Activated naive CD8-positive, alpha-beta T cell treated with anti-CD3 and anti-CD28 coated beads for 36 hours (primary cell): ENCODE data around the gene DLG2. TPM values are rescaled to one million over a fixed set of nuclear protein-coding genes. Genes with fewer than 3 reads are reported as not detected.
"Not testable (repeated sequence)": the region's sequence is repeated elsewhere in the genome, so short reads cannot be mapped to it uniquely, and the experiment has no call there.

ENCODE experiments used
- DNase-seq: peaks from one replicate; pipeline ENCODE4 v3.0.0; 2021
- H3K27ac Mint-ChIP-seq: one replicate; pipeline ENCODE4 v1.8.0; 2022; ENCODE audit warnings: mild to moderate bottlenecking, moderate library complexity, mixed read lengths
- H3K27me3 Mint-ChIP-seq: one replicate; pipeline ENCODE4 v1.8.0; 2022; ENCODE audit warnings: mild to moderate bottlenecking, mixed read lengths
- H3K36me3 Mint-ChIP-seq: one replicate; pipeline ENCODE4 v1.8.0; 2021; ENCODE audit warnings: mild to moderate bottlenecking, mixed read lengths
- H3K4me1 Mint-ChIP-seq: one replicate; pipeline ENCODE4 v1.8.0; 2021; ENCODE audit warnings: mixed read lengths
- H3K4me3 Mint-ChIP-seq: one replicate; pipeline ENCODE4 v1.8.0; 2022; ENCODE audit warnings: mild to moderate bottlenecking, moderate library complexity, mixed read lengths
- H3K9me3 Mint-ChIP-seq: one replicate; pipeline ENCODE4 v1.8.0; 2022; ENCODE audit warnings: mixed read lengths
- total RNA-seq, 2 experiments: library from RNA; stranded (reverse); gene quantifications; one replicate each; pipeline ENCODE4 v1.2.3, GENCODE V29; 2021

DLG2 gene
- total RNA-seq, 2 experiments from 2014 or later = 1.7 to 1.9 TPM

DNA sequence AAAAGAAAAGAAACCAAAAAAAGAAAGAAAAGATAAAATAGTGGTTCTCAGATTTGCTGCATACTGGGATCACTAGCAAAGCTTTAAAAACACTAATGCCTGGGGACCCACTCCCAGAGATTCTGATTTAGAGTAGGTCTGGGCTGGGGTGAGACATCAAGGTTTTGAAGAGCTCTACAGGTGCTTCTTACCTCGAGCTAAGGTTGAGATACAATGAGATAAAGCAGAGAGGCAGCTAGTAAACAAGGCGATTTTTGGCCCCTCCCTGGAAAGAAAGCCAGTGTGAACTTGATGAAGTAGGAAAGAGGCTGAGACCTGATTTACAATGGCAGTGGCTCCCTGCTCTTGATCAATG, 2013.4 kb downstream of the DLG2 start:
- DNase-seq = no peak
- Mint-ChIP-seq H3K4me1 (no peaks in the 10 kb centered on the region), H3K9me3 (no peaks in the 10 kb centered on the region), H3K27me3 (peaks cover 4% of the 10 kb centered on the region), H3K27ac (no peak overlapping the region), H3K4me3 (no peak overlapping the region), H3K36me3 (no peaks in the 10 kb centered on the region)

DNA sequence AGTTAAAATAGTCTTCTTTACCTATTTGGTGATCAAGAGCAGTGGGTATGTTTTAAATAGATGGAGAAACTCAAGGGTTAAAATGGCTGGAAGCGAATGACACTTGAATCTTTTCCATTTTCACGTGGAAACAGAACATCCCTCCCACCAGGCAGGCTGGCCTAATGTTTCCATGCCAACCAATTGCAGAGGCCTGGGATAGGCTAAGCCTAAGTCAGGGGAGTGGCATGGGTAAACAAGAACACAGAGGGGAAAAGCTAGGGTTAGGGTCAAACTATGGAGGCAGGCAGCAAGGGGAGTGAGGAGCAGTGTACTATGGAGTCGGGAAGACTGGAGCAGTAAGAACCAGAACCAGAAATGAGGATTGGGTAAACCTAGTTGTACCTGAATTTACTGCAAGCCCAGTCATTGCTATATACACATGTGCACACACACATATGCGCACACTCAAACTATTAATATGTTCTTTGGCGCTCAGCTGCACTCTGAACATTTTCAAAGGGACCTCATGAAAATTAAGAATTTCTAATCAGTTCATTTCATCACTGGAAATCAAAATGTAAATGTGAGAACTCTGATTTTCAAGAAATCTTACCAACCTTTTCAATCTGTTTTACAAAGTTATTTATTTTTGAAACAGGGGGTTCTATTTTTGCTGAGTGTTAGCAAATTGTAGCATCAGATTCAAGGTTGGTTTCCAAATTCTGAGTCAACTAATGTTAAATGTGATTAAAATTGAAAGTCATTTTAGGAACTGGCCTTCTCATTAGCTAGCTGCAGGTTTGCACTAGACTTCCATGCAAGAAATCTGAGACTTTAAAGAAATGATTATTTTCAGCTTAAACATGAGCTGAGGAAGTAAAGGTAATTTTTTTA, 2014.0 kb downstream of the DLG2 start:
- DNase-seq = no peak
- Mint-ChIP-seq H3K36me3 (no peaks in the 10 kb centered on the region), H3K27me3 (peaks cover 4% of the 10 kb centered on the region), H3K4me1 (no peaks in the 10 kb centered on the region), H3K9me3 (no peaks in the 10 kb centered on the region), H3K27ac (no peak overlapping the region), H3K4me3 (no peak overlapping the region)

DNA sequence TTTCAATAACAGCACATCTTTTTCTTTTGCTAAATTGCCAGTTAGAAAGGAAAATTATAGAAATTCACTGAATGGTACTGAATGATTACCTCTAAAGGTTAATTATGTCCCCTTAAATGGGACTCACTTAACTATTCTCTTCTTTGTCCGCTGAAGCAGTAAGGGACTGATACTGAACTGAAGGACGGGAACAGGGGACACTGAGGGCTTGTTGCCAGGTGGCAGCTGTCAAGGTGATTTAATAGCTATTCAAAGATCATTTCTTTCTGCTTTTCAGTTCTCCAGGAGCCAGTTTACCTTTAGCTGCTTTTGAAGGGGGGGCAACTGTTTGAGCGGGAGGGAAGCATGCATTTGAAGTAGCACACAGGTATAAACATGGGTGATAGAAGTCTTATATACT, 2015.5 kb downstream of the DLG2 start:
- H3K4me3 Mint-ChIP-seq = no peak overlapping the region
- H3K36me3 Mint-ChIP-seq = no peaks in the 10 kb centered on the region
- DNase-seq = no peak
- peaks cover 4% of the 10 kb centered on the region for H3K27me3 Mint-ChIP-seq
- no peak overlapping the region for H3K27ac Mint-ChIP-seq
- no peaks in the 10 kb centered on the region for H3K9me3 Mint-ChIP-seq
- H3K4me1 Mint-ChIP-seq = no peaks in the 10 kb centered on the region

DNA sequence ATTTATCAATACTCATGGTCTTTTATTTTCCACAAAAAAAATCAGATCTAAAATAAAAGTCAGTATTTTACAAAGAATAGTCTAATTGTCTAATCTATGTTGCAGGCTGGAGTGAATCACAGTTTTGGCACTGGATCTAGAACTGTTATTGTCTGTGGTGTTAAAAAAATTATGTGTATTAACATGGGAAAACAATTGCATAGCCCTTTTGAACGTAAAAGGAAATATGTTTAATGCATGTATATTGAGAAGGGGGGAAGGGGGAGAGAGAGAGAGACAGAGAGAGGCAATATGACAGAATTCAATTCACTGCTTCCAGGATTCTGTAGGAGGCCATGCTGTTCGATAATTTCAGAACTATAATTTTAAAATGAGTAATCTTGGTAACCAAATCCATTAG, 2016.1 kb downstream of the DLG2 start:
- no peak overlapping the region for H3K27ac Mint-ChIP-seq

DNA sequence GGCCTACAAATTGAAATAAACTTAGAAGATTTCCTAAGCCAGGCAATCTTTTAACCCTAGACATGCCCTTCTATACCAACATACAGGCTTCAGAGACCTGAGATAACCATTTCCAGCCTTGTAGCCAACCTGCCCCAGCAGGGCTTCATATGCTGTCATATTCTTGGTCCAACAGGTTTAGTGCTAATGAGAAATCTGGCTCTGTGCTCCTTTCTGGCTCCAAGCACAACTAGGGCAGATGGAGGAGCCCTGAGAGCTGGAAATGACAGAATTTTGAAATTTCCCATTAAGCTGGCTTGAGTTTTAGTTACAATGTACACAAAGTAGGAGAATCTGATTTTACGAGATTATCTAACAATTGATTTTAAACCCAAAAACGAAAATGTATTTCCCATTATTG, 2018.0 kb downstream of the DLG2 start:
- Mint-ChIP-seq H3K9me3 (no peaks in the 10 kb centered on the region), H3K4me1 (no peaks in the 10 kb centered on the region), H3K27ac (no peak overlapping the region), H3K36me3 (no peaks in the 10 kb centered on the region), H3K4me3 (no peak overlapping the region), H3K27me3 (peaks cover 4% of the 10 kb centered on the region)
- no peak for DNase-seq

More for the DNA sequence above, 2016.1 kb downstream of the DLG2 start:
- no peaks in the 10 kb centered on the region for H3K36me3 Mint-ChIP-seq
- H3K4me1 Mint-ChIP-seq = no peaks in the 10 kb centered on the region
- no peaks in the 10 kb centered on the region for H3K9me3 Mint-ChIP-seq
- DNase-seq = no peak
- no peak overlapping the region for H3K4me3 Mint-ChIP-seq
- H3K27me3 Mint-ChIP-seq = peaks cover 4% of the 10 kb centered on the region

DNA sequence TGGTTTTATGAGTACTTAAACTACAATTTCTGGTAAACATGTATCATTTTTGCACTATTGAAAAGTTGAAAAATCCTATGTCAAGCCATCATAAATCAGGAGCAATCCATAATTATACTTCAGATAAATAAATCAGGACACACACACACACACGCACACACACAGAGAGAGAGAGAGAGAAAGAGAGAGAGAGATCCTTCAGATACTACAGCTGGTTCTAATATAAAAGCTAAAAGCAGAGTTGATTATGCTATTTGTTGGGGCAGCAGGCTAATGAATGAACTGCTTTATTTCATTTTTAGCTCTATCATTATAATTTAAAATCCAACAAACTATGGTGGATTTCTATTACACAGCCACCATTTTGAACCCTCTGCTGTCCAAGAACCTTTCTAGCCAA, 2018.6 kb downstream of the DLG2 start:
- Mint-ChIP-seq H3K9me3 (no peaks in the 10 kb centered on the region), H3K36me3 (no peaks in the 10 kb centered on the region), H3K4me3 (no peak overlapping the region), H3K27ac (no peak overlapping the region), H3K27me3 (peaks cover 4% of the 10 kb centered on the region), H3K4me1 (no peaks in the 10 kb centered on the region)
- DNase-seq = no peak

DNA sequence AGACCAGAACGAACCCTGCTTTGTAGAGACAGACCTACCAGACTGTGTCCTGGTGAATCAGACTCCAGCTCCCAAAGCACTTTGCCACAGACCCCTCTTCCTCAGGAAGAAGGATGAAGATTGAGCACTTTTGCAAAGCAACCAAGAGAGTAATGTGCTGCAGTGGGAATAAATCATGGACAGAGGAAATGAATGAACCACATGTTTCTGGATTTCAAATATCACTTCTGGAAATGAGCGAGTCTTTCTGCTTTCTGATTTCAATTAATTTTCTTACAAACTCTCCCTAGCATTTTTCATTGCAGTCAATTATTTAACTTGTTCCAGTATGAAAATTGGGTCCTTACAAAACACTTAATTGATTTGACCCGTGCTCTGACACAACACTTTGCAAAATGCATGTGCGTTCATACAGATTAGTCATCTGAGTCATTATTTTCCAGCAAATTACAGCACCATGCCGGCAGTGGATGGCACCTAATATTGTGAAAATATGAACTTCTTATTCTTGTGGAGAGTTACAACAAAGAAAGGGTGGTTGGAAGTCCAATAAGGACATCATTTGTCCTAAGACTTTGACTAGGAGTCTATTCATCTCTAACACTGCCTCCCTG, 2025.1 kb downstream of the DLG2 start:
- Mint-ChIP-seq H3K4me1 (no peaks in the 10 kb centered on the region), H3K36me3 (no peaks in the 10 kb centered on the region), H3K27me3 (no peaks in the 10 kb centered on the region), H3K9me3 (no peaks in the 10 kb centered on the region), H3K27ac (no peak overlapping the region), H3K4me3 (no peak overlapping the region)
- DNase-seq = no peak

DNA sequence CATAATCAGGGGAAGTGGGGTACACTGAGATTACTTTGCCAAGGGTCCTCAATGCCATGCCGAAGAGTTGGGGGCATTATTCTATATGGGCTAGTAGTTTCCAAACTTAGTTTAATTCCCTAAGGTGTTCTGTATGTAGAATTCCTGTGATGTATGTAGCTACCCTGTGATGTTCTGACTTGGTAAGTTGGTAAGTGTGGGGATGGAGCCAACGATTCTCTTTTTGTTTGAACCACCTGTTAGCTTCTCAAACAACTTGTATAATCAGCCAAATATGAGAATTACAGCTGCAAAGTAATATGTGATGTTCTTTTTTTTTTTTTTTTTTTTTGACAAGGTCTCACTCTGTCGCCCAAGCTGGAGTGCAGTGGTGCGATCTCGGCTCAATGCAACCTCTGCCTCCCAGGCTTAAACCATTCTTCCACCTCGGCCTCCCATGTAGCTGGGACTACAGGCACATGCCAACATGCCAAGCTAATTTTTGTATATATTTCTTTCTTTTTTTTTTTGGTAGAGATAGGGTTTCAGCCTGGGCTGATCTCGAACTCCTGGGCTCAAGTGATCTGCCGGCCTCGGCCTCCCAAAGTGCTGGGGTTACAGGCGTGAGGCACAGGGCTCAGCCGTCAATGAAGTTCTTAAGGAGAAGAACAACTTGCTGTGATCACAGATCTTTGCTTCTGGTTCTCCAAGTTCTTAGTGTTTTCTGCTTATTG, 2025.8 kb downstream of the DLG2 start:
- H3K27ac Mint-ChIP-seq = no peak overlapping the region

DNA sequence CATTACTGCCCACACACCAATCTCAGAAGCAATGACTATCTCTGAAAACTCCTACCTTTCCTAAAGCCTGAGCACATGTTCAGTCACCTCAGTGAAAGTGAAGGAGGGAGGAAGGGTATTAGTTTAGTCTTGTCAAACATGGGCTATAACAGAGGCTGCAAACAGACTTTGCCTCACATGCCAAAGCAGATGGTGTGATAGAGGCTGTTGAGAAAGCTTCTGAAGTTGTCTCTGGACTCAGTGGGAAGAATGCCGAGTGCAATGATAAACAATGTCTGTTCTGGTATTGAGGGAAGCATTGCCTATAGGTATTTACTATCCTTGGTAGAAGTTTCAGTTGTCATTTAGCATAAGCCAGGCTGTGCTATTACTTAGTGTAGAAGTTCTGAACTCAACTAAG, 2026.5 kb downstream of the DLG2 start:
- Mint-ChIP-seq H3K27me3 (no peaks in the 10 kb centered on the region), H3K36me3 (no peaks in the 10 kb centered on the region), H3K4me1 (no peaks in the 10 kb centered on the region), H3K4me3 (no peak overlapping the region), H3K27ac (no peak overlapping the region), H3K9me3 (peaks cover 4% of the 10 kb centered on the region)
- DNase-seq = no peak

More for the DNA sequence above, 2025.8 kb downstream of the DLG2 start:
- no peak for DNase-seq
- Mint-ChIP-seq H3K27me3 (no peaks in the 10 kb centered on the region), H3K9me3 (peaks cover 4% of the 10 kb centered on the region), H3K4me3 (no peak overlapping the region), H3K4me1 (no peaks in the 10 kb centered on the region), H3K36me3 (no peaks in the 10 kb centered on the region)

DNA sequence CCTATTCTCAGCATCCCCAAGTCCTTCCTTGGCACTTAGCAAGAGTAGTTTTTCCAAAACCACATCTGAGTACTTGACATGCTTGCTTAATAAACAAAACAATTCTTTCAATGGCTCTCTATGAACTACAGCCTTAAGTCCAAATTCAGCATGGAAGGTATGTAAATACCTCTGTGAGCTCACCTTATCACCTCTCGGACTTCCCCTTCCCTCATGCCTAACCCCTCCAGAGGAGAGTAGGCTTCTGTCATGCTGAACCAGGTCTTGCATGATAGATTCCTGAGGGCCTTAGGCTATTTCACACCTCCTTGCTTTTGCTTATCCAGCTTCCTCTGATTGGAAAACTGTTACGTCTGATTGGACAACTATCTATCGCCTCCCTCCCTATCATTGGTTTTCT, 2028.1 kb downstream of the DLG2 start:
- H3K4me3 Mint-ChIP-seq = no peak overlapping the region
- H3K4me1 Mint-ChIP-seq = no peaks in the 10 kb centered on the region
- peaks cover 4% of the 10 kb centered on the region for H3K9me3 Mint-ChIP-seq
- no peak for DNase-seq
- H3K27me3 Mint-ChIP-seq = no peaks in the 10 kb centered on the region
- no peaks in the 10 kb centered on the region for H3K36me3 Mint-ChIP-seq
- no peak overlapping the region for H3K27ac Mint-ChIP-seq

DNA sequence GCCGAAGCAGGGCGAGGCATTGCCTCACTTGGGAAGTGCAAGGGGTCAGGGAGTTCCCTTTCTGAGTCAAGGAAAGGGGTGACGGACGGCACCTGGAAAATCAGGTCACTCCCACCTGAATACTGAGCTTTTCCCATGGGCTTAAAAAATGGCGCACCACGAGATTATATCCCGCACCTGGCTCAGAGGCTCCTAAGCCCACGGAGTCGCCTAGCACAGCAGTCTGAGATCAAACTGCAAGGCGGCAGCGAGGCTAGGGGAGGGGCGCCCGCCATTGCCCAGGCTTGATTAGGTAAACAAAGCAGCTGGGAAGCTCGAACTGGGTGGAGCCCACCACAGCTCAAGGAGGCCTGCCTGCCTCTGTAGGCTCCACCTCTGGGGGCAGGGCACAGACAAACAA, 2039.3 kb downstream of the DLG2 start:
- not testable (repeated sequence) for H3K27me3 Mint-ChIP-seq, H3K4me3 Mint-ChIP-seq, DNase-seq, H3K36me3 Mint-ChIP-seq, H3K27ac Mint-ChIP-seq, H3K4me1 Mint-ChIP-seq, H3K9me3 Mint-ChIP-seq

DNA sequence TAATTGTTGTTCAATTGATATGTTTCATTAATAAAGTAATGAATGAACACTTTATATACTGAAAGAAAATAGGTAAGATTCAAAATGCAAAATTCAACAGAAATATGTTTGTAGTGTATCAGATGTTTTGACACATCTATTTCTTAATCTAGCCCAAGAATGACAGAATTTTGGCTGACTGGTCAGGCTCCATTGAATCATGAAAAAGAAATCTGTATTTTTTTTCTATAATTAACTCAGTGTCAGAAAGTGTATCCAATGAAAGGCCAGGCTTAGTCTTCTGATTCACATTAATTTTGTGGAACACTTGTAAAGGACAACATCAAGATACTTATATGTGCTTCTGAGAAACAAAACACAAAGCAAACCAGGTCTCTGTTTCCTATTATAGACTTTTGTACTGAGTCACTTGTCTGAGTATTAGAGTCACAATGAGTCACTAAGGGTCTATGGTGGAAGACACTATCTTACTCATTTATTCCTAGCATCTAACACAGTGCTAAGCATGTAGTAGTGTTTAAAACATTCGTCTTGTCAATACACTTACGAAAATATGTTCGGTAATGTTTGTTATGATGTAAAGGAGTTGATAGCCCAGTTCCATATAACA, 2043.3 kb downstream of the DLG2 start:
- H3K27me3 Mint-ChIP-seq = peaks cover 5% of the 10 kb centered on the region
- H3K36me3 Mint-ChIP-seq = no peaks in the 10 kb centered on the region
- no peak overlapping the region for H3K27ac Mint-ChIP-seq
- H3K9me3 Mint-ChIP-seq = peaks cover 1% of the 10 kb centered on the region
- no peak overlapping the region for H3K4me3 Mint-ChIP-seq
- no peak for DNase-seq
- peaks cover 3% of the 10 kb centered on the region for H3K4me1 Mint-ChIP-seq

DNA sequence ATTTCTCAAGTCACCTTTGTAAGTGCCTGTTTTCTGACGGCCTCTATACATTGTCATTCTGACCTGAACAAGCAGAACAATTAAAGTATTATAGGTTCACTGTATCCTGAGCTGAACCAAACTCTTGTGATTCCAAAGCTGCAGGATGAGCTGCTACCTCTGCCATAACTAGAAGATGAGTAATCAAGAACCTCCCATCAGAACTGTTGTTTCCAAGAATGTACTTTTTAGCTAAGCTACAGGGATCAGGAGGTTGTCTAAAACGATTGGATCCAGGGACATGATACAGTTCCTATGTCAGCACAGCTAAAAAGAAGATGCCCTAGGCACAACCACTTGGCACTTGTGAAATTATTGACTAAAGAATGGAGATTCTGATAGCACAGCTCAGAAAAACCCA, 2052.6 kb downstream of the DLG2 start:
- no peaks in the 10 kb centered on the region for H3K9me3 Mint-ChIP-seq
- no peak for DNase-seq
- no peaks in the 10 kb centered on the region for H3K4me1 Mint-ChIP-seq
- H3K27me3 Mint-ChIP-seq = no peaks in the 10 kb centered on the region
- H3K36me3 Mint-ChIP-seq = no peaks in the 10 kb centered on the region
- no peak overlapping the region for H3K4me3 Mint-ChIP-seq
- no peak overlapping the region for H3K27ac Mint-ChIP-seq

DNA sequence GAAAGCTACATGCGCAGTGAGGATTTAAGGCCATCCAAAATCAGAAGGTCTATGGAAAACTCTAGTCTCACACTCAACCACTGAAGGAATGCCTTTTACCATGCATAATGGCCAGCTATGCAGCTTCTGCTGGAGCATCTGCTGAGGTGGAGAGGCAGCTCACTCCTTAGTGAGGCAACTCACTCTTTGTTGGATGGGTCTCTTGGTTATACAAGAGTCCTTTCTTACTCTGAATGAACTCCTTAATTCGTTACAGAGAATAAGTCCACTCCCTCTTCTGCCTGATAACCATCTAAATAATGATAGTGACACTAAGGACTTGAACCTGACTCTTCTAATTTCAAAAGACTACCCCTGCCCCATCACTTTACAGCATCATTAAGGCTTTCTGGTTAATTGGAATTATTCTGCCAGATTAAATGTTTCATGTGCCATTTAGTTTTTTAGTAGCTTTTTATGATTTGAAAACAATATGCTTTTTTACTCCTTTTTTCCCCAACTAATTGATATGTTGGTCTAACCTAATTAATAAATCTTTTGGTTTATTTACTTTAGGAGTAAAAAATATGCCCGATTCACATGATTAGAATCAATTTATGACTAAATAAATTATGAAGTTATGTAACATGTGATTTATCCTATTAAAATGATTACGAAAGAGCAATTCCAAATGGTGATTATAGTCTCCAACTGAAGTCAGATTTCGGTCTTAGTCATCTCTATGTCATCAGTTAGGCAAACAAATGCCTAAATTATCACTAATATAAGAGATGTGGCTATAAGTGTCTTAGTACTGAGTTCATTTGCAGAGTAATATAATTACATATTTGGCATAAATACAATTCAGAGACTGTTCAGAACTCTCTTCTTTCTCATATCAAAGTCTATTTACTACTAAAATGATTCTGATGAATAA, 2054.3 kb downstream of the DLG2 start:
- Mint-ChIP-seq H3K27ac (no peak overlapping the region), H3K4me1 (no peaks in the 10 kb centered on the region), H3K27me3 (no peaks in the 10 kb centered on the region), H3K36me3 (no peaks in the 10 kb centered on the region), H3K9me3 (no peaks in the 10 kb centered on the region), H3K4me3 (no peak overlapping the region)
- no peak for DNase-seq
